ENCODE results near the gene CHTF18.

GRCh38 chr16:828891-829290 is 40.5 kb downstream of the CHTF18 start:
- TF ChIP-seq CTCF (IDR thresholded peaks at IDR 0.05 in 2 of 3, conservative IDR thresholded peaks at IDR 0.05 in 1 of 3; ENCODE audit: control insufficient read depth in 2 of 3, extremely low read depth in 1 of 3, insufficient read depth in 1 of 3, low read depth in 3 of 3, low read length in 3 of 3) (no peak), RAD51 (IDR thresholded peaks at IDR 0.05) (no peak), CHD2 (IDR thresholded peaks at IDR 0.05; ENCODE audit: borderline replicate concordance, low read depth, low read length) (no peak), SREBF2 (IDR thresholded peaks at IDR 0.05; ENCODE audit: low read length) (no peak), PRDM15 (CRISPR knock-in tag; IDR thresholded peaks at IDR 0.05) (no peak), NFYB (IDR thresholded peaks at IDR 0.05; ENCODE audit: insufficient read depth, low read depth, low read length) (no peak), POLR2AphosphoS5 (IDR thresholded peaks at IDR 0.05; ENCODE audit: low read length) (no peak), EZH2 (IDR thresholded peaks at IDR 0.05; ENCODE audit: borderline replicate concordance, control insufficient read depth, low read depth, low read length) (no peak), MAX (IDR thresholded peaks at IDR 0.05; ENCODE audit: low read depth, low read length) (no peak), FOXM1 (IDR thresholded peaks at IDR 0.05; ENCODE audit: low read depth, low read length) (no peak)

Measured in GM12878 (cell line).